ENCODE measurements around the gene UNC45A. TPM values are rescaled to one million over a fixed set of nuclear protein-coding genes. Genes with fewer than 3 reads are reported as not detected.

UNC45A gene
- total RNA-seq, 1 donor from 2014 or later: 60.9 TPM

DNA sequence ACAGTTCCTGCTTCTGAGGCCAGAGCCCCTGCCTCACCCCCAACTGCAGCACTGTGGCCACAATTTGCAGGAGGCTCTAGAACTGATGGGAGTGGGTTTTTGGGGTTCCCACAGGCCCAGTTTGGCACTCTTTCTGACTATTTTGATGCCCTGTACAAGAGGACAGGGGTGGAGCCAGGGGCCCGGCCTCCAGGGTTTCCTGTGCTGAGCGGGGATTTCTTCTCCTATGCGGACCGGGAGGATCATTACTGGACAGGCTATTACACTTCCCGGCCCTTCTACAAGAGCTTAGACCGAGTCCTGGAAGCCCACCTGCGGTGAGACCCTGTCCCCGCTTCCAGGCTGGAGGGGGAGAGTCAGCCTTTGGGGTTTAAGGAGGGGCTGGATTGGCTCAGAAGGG, 25.1 kb upstream of the UNC45A start:
- H3K9me3 ChIP-seq: no peaks in the 10 kb centered on the region
- no peak overlapping the region for H3K4me3 ChIP-seq
- H3K27ac ChIP-seq: no peak overlapping the region
- ATAC-seq (no peak), DNase-seq (no peak)
- no peaks in the 10 kb centered on the region for H3K27me3 ChIP-seq
- H3K36me3 ChIP-seq: peaks cover 100% of the 10 kb centered on the region
- TF ChIP-seq, protein P1, sequence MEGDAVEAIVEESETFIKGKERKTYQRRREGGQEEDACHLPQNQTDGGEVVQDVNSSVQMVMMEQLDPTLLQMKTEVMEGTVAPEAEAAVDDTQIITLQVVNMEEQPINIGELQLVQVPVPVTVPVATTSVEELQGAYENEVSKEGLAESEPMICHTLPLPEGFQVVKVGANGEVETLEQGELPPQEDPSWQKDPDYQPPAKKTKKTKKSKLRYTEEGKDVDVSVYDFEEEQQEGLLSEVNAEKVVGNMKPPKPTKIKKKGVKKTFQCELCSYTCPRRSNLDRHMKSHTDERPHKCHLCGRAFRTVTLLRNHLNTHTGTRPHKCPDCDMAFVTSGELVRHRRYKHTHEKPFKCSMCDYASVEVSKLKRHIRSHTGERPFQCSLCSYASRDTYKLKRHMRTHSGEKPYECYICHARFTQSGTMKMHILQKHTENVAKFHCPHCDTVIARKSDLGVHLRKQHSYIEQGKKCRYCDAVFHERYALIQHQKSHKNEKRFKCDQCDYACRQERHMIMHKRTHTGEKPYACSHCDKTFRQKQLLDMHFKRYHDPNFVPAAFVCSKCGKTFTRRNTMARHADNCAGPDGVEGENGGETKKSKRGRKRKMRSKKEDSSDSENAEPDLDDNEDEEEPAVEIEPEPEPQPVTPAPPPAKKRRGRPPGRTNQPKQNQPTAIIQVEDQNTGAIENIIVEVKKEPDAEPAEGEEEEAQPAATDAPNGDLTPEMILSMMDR (IDR thresholded peaks at IDR 0.05): no peak
- H3K4me1 ChIP-seq: no peaks in the 10 kb centered on the region
- intact Hi-C loops (cut with DNase I): no loop called here

DNA sequence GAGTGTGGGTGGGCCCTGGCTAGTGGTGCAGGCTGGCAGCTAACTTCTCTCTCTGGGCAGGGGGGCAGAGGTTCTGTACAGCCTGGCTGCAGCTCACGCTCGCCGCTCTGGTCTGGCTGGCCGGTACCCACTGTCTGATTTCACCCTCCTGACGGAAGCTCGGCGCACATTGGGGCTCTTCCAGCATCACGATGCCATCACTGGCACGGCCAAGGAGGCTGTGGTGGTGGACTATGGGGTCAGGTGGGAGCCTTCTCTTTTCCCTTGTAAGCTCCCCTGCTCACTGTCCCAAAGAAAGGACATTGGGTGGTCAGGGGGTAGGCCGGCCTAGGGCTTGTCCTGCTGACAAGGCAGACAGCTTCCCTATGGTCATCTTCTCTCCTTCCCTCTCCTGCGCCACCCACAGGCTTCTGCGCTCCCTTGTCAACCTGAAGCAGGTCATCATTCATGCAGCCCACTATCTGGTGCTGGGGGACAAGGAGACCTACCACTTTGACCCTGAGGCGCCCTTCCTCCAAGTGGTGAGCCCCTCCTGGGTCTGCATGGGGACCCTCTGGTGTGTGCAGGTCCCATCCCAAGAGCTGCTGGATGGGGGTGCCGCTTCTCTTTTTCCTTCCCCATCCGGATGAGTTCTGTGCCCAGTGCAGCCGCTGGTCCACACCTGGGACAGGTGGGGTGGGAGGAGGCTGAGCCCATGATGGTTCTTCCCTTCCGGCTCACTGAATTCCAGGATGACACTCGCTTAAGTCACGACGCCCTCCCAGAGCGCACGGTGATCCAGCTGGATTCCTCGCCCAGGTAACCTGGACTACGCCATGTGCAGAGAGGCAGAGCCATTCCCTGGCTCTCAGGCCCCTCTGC, 24.4 kb upstream of the UNC45A start:
- ATAC-seq (no peak), DNase-seq (no peak)
- Histone ChIP-seq H3K36me3 (peaks cover 99% of the 10 kb centered on the region), H3K27ac (no peak overlapping the region), H3K9me3 (no peaks in the 10 kb centered on the region), H3K4me3 (no peak overlapping the region), H3K27me3 (no peaks in the 10 kb centered on the region), H3K4me1 (peaks cover 3% of the 10 kb centered on the region)
- TF ChIP-seq, protein P1 (IDR thresholded peaks at IDR 0.05): no peak
- intact Hi-C loops (cut with DNase I): no loop called here

DNA sequence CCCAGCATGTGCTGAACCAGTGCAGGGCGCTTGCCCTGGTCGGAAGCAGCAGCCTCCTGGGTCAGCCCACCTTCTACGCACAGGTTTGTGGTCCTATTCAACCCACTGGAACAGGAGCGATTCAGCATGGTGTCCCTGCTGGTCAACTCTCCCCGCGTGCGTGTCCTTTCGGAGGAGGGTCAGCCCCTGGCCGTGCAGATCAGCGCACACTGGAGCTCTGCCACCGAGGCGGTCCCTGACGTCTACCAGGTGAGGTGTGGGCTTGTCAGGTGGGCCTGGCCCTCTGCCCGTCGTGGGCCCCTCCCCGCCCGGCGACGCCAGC, 23.8 kb upstream of the UNC45A start:
- intact Hi-C loops (cut with DNase I): no loop called here
- peaks cover 3% of the 10 kb centered on the region for H3K4me1 ChIP-seq
- no peak for ATAC-seq
- no peaks in the 10 kb centered on the region for H3K9me3 ChIP-seq
- H3K27me3 ChIP-seq: no peaks in the 10 kb centered on the region
- H3K36me3 ChIP-seq: peaks cover 99% of the 10 kb centered on the region
- DNase-seq: no peak
- no peak overlapping the region for H3K27ac ChIP-seq
- no peak overlapping the region for H3K4me3 ChIP-seq
- TF ChIP-seq, protein P1 (IDR thresholded peaks at IDR 0.05): no peak

DNA sequence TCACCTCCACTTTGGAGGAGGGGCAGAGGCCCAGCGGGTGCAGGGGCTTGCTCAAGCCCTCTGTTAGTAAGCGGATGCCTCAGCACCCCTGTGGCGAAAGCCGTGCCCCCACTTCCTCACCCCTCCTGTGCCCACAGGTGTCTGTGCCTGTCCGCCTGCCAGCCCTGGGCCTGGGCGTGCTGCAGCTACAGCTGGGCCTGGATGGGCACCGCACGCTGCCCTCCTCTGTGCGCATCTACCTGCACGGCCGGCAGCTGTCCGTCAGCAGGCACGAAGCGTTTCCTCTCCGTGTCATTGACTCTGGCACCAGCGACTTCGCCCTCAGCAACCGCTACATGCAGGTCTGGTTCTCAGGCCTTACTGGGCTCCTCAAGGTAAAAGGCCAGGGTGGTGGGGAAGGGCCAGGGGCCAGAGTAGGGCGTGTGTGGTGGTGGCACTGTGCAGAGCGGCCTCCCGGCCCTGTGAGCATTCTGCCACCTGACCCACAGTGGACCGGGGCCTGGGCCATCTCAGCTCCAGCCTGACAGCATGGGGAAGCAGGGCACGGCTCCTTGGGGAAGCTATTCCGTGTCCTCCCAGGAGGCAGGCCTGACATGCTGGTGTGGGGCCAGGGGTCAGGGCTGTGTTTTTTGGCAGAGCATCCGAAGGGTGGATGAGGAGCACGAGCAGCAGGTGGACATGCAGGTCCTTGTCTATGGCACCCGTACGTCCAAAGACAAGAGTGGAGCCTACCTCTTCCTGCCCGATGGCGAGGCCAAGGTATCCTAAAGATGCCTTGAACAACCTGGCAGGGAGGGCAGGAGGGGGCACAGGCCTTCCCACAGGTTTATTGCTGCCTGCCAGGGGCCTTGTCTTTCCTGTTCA, 22.9 kb upstream of the UNC45A start:
- H3K27ac ChIP-seq: no peak overlapping the region
- no peak overlapping the region for H3K4me3 ChIP-seq
- TF ChIP-seq, protein P1 (IDR thresholded peaks at IDR 0.05): no peak
- intact Hi-C loops (cut with DNase I): no loop called here
- peaks cover 99% of the 10 kb centered on the region for H3K36me3 ChIP-seq
- no peaks in the 10 kb centered on the region for H3K27me3 ChIP-seq
- H3K4me1 ChIP-seq: peaks cover 3% of the 10 kb centered on the region
- DNase-seq (peak; percentile 63), ATAC-seq (no peak)
- no peaks in the 10 kb centered on the region for H3K9me3 ChIP-seq

DNA sequence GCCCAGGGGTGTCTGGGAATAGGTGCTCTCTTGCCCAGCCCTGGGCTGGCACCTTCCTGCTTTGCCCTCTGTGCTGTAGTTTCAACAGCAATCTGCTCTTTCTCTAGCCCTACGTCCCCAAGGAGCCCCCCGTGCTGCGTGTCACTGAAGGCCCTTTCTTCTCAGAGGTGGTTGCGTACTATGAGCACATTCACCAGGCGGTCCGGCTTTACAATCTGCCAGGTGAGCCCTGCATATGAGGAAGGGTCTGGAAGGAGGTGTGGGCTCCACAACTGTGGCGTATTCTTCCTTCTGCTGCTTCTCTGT, 22.4 kb upstream of the UNC45A start:
- Histone ChIP-seq H3K4me1 (peaks cover 3% of the 10 kb centered on the region), H3K27me3 (no peaks in the 10 kb centered on the region), H3K4me3 (no peak overlapping the region), H3K9me3 (no peaks in the 10 kb centered on the region), H3K27ac (no peak overlapping the region), H3K36me3 (peaks cover 99% of the 10 kb centered on the region)
- no peak for DNase-seq
- TF ChIP-seq, protein P1 (IDR thresholded peaks at IDR 0.05): no peak
- intact Hi-C loops (cut with DNase I): no loop called here
- ATAC-seq: no peak

Data from upper lobe of right lung (tissue), 1 donor.